ENCODE results near the gene PLPPR3. TPM values are rescaled to one million over a fixed set of nuclear protein-coding genes. Genes with fewer than 3 reads are reported as not detected.
"Not testable (repeated sequence)": the region's sequence is repeated elsewhere in the genome, so short reads cannot be mapped to it uniquely, and the experiment has no call there.

Gene PLPPR3
- total and polyA plus RNA-seq, 4 donors: 3.1 TPM; not detected in 3

GRCh38 chr19:843180-843835 lies 21.6 kb upstream of the PLPPR3 start (continued):
- no peak for TF ChIP-seq REST (IDR thresholded peaks at IDR 0.05)
- TF ChIP-seq SP1 (IDR thresholded peaks at IDR 0.05): no peak
- TF ChIP-seq TAF1 (conservative IDR thresholded peaks at IDR 0.05): no peak

DNA sequence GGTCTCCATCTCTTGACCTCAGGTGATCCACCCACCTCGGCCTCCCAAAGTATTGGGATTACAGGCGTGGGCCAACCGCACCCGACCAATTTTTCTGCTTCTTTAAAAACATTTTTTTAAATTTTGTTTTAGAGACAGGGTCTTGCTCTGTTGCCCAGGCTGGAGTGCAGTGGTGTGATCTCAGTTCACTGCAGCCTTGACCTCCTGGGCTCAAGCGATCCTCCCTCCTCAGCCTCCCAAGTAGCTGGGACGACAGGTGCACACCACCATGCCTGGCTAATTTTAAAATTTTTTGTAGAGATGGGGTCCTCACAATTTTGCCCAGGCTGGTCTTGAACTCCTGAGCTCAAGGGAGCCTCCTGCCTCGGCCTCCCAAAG lies 21.0 kb upstream of the PLPPR3 start:
- not testable (repeated sequence) for H3K9me3 ChIP-seq (ENCODE audit: control insufficient read depth in 4 of 4, low read length in 3 of 4); H3K36me3 ChIP-seq (ENCODE audit: control insufficient read depth in 4 of 4, insufficient read depth in 3 of 4, low read depth in 1 of 4, low read length in 3 of 4); H3K4me1 ChIP-seq (ENCODE audit: control insufficient read depth in 4 of 4, insufficient read depth in 4 of 4, low read length in 3 of 4); H3K9ac ChIP-seq (ENCODE audit: low read depth in 1 of 2, low read length in 2 of 2); H3K27me3 ChIP-seq (ENCODE audit: control insufficient read depth in 4 of 4, insufficient read depth in 4 of 4, low read length in 3 of 4); DNase-seq (ENCODE audit: low spot score); H3K27ac ChIP-seq (ENCODE audit: low read depth in 1 of 2, low read length in 2 of 2); H3K4me3 ChIP-seq (ENCODE audit: low read depth in 1 of 3, low read length in 3 of 3)
- WGBS: 85% methylated on average over 7 of the region's 7 CpGs

DNA sequence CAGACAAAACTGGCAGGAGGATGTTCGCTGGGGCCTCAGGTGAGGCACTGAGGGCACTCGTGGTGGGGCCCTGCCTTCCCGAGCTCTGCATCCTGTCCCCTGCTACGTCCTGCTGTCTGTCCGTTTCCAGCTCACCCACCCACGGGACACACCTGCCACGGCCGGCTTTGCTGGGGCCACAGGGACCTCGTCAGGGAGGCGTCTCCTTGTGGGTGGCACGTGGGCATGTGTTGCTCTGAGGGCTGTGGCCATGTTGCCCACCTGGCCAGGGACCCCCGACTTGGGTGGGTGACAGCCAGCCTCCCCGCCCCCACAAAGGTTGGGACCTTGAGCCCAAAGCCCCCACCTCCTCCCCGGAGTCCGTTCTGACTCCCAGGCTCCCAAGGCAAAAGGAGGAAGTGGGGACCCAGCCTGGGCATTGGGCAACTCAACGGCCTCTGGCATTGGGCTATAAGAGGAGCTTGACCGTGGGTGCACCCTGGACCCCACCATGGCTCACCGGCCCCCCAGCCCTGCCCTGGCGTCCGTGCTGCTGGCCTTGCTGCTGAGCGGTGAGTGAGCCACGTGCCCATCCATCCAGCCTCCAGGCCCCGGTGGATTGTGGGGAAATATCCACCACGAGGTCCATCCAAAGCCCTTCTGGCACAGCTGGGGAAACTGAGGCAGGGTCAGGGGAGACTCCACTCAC lies 18.9 kb upstream of the PLPPR3 start, which contains the start of gene PRTN3:
Gene PRTN3 (plus strand): TSS at position 481 of the 688 bp plus-strand sequence. CDS start 10 bp downstream, at position 491.
- peaks cover 0 to 5% (median 0%) of the 10 kb centered on the region in 4 donors for H3K27me3 ChIP-seq (ENCODE audit: control insufficient read depth in 4 of 4, insufficient read depth in 4 of 4, low read length in 3 of 4)
- 71% methylated on average over 24 of the region's 24 CpGs for WGBS
- peaks cover 3 to 9% (median 5%) of the 10 kb centered on the region in 4 donors for H3K4me1 ChIP-seq (ENCODE audit: control insufficient read depth in 4 of 4, insufficient read depth in 4 of 4, low read length in 3 of 4)
- H3K36me3 ChIP-seq (ENCODE audit: control insufficient read depth in 4 of 4, insufficient read depth in 3 of 4, low read depth in 1 of 4, low read length in 3 of 4): no peaks in the 10 kb centered on the region
- H3K9me3 ChIP-seq (ENCODE audit: control insufficient read depth in 4 of 4, low read length in 3 of 4): no peaks in the 10 kb centered on the region
- H3K9ac ChIP-seq (ENCODE audit: low read depth in 1 of 2, low read length in 2 of 2): no peak within 1 kb of the TSS
- H3K27ac ChIP-seq (ENCODE audit: low read depth in 1 of 2, low read length in 2 of 2): no peak within 1 kb of the TSS
- TF ChIP-seq, protein P1, sequence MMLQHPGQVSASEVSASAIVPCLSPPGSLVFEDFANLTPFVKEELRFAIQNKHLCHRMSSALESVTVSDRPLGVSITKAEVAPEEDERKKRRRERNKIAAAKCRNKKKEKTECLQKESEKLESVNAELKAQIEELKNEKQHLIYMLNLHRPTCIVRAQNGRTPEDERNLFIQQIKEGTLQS (IDR thresholded peaks at IDR 0.05): no peak
- no peak for TF ChIP-seq RXRA (IDR thresholded peaks at IDR 0.05)
- no peak for TF ChIP-seq CTCF (IDR thresholded peaks at IDR 0.05; ENCODE audit: low read depth, low read length, missing input control)
- TF ChIP-seq, protein P2, sequence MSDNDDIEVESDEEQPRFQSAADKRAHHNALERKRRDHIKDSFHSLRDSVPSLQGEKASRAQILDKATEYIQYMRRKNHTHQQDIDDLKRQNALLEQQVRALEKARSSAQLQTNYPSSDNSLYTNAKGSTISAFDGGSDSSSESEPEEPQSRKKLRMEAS (IDR thresholded peaks at IDR 0.05): no peak
- no peak for TF ChIP-seq HNF4A (conservative IDR thresholded peaks at IDR 0.05)
- TF ChIP-seq NR2F2 (IDR thresholded peaks at IDR 0.05): no peak
- TF ChIP-seq RAD21 (IDR thresholded peaks at IDR 0.05): no peak
- no peak for TF ChIP-seq FOXA2 (IDR thresholded peaks at IDR 0.05)
- TF ChIP-seq REST (IDR thresholded peaks at IDR 0.05): no peak
- no peak for TF ChIP-seq TAF1 (conservative IDR thresholded peaks at IDR 0.05)
- TF ChIP-seq, protein P3, sequence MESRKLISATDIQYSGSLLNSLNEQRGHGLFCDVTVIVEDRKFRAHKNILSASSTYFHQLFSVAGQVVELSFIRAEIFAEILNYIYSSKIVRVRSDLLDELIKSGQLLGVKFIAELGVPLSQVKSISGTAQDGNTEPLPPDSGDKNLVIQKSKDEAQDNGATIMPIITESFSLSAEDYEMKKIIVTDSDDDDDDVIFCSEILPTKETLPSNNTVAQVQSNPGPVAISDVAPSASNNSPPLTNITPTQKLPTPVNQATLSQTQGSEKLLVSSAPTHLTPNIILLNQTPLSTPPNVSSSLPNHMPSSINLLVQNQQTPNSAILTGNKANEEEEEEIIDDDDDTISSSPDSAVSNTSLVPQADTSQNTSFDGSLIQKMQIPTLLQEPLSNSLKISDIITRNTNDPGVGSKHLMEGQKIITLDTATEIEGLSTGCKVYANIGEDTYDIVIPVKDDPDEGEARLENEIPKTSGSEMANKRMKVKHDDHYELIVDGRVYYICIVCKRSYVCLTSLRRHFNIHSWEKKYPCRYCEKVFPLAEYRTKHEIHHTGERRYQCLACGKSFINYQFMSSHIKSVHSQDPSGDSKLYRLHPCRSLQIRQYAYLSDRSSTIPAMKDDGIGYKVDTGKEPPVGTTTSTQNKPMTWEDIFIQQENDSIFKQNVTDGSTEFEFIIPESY (IDR thresholded peaks at IDR 0.05): no peak
- no peak for TF ChIP-seq EGR1 (IDR thresholded peaks at IDR 0.05; ENCODE audit: low read depth in 2 of 2)
- no peak for TF ChIP-seq FOXA1 (IDR thresholded peaks at IDR 0.05)
- no peak for TF ChIP-seq SP1 (IDR thresholded peaks at IDR 0.05)
- no peak for TF ChIP-seq GABPA (IDR thresholded peaks at IDR 0.05 in 1 of 2, conservative IDR thresholded peaks at IDR 0.05 in 1 of 2)
- no peak for TF ChIP-seq JUND (IDR thresholded peaks at IDR 0.05)
- no peak for TF ChIP-seq HNF4G (IDR thresholded peaks at IDR 0.05)
- TF ChIP-seq YY1 (IDR thresholded peaks at IDR 0.05): no peak
- no peak for DNase-seq (ENCODE audit: low spot score)
- no peak within 1 kb of the TSS for H3K4me3 ChIP-seq (ENCODE audit: low read depth in 1 of 3, low read length in 3 of 3)
